Mononuclear cell (primary cell): ENCODE data around the gene ACVR1. TPM values are rescaled to one million over a fixed set of nuclear protein-coding genes. Genes with fewer than 3 reads are reported as not detected.

Source experiments
- H3K27me3 ChIP-seq: 2 replicates; pipeline ENCODE4 v1.6.0; 2011; ENCODE audit warnings: low read length, control low read depth; ENCODE audit not compliant: insufficient read depth
- H3K4me1 ChIP-seq: 2 replicates; pipeline ENCODE4 v1.5.1; 2011; ENCODE audit warnings: mild to moderate bottlenecking, low read length, control low read depth; ENCODE audit not compliant: insufficient read depth
- H3K4me3 ChIP-seq: 2 replicates; pipeline ENCODE4 v1.5.1; 2011; ENCODE audit warnings: mild to moderate bottlenecking, low read length, moderate library complexity
- H3K9me3 ChIP-seq: 2 replicates; pipeline ENCODE4 v1.5.1; 2011; ENCODE audit warnings: low read depth, mild to moderate bottlenecking, control low read depth, low read length
- total RNA-seq: library from RNA; depleted of rRNA; stranded (reverse); fragments of >200 nt; gene quantifications from one replicate; pipeline ENCODE4 v1.2.3, GENCODE V29; 2012

ACVR1 gene
- total RNA-seq, 1 donor = 8.1 TPM

DNA sequence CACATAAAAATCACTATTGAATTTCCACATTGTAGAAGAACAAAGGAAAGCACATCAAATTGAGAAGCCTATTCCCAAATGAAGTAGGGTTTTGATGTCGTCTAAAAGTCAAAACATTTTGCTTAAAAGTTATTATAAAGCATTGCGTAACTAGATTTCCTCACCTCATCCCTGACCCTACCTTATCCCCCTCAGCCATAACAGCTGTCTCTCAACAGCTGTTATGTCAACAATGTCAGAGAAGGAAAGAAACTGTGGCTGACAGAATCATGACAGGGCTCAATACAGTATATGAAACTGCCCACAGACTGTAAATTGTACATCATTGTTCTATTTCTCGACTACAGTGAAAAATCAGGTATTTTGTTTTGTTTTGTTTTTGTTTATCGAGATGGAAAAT is 184.4 kb downstream of the ACVR1 start:
- no peaks in the 10 kb centered on the region for H3K9me3 ChIP-seq
- H3K4me3 ChIP-seq = no peak overlapping the region
- H3K4me1 ChIP-seq = no peaks in the 10 kb centered on the region
- no peaks in the 10 kb centered on the region for H3K27me3 ChIP-seq

DNA sequence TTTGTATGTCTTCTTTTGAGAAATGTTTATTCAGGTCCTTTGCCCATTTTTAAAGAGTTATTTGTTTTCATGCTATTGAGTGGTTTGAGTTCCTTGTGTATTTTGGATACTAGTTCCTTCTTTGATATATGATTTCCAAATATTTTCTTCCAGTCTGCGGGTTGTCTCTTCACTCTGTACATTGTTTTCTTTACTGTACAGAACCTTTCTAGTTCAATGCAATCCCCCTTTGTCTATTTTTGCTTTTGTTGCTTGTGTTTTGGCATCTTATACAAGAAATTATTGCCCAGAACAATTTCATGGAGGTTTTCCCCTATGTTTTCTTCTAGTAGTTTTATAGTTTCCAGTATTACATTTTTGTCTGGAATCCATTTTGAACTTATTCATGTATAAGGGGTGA is 185.0 kb downstream of the ACVR1 start:
- no peaks in the 10 kb centered on the region for H3K4me1 ChIP-seq
- no peaks in the 10 kb centered on the region for H3K9me3 ChIP-seq
- H3K4me3 ChIP-seq = no peak overlapping the region
- no peaks in the 10 kb centered on the region for H3K27me3 ChIP-seq

Other genes with a start within 250 kb of the ACVR1 start
- 4.1 TPM for gene ACVR1C, start 247.5 kb downstream of the ACVR1 start, total RNA-seq
- gene UPP2, start 225.5 kb upstream of the ACVR1 start, total RNA-seq = not detected